DMS153 treated with DMSO at 0.1 percent for 48 hours (cell line): Measurements from ENCODE around the gene NUTF2.
A peak's percentile ranks its signal among the peaks of the same experiment; 100 is the strongest.
"Not testable (repeated sequence)": the region's sequence is repeated elsewhere in the genome, so short reads cannot be mapped to it uniquely, and the experiment has no call there.

Experiments
- DNase-seq: peaks from one replicate; lab custom pipeline; 2025; ENCODE audit not compliant: unreplicated experiment; lab: John Stamatoyannopoulos, UW

NUTF2 gene

GRCh38 chr16:67883146-67883871 is 36.6 kb downstream of the NUTF2 start:
- no peak for DNase-seq

GRCh38 chr16:67883872-67884261 is 37.1 kb downstream of the NUTF2 start:
- DNase-seq, result peak; percentile 68

GRCh38 chr16:67884684-67885083 is 38.0 kb downstream of the NUTF2 start, which contains the start of gene NRN1L:
TSS of gene NRN1L (plus strand) at chr16:67884885. CDS start at chr16:67884904, 19 bp downstream.
- DNase-seq, result peak; percentile 66

GRCh38 chr16:67885545-67885944 is 38.8 kb downstream of the NUTF2 start:
- DNase-seq, result no peak

DNA sequence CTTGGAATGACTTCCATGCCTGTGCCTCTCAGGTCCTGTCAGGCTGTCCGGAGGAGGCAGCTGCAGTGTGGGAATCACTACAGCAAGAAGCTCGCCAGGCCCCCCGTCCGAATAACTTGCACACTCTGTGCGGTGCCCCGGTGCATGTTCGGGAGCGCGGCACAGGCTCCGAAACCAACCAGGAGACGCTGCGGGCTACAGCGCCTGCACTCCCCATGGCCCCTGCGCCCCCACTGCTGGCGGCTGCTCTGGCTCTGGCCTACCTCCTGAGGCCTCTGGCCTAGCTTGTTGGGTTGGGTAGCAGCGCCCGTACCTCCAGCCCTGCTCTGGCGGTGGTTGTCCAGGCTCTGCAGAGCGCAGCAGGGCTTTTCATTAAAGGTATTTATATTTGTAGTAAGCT is 39.2 kb downstream of the NUTF2 start:
- no peak for DNase-seq

GRCh38 chr16:67886387-67886786 is 39.7 kb downstream of the NUTF2 start:
- DNase-seq, result no peak

DNA sequence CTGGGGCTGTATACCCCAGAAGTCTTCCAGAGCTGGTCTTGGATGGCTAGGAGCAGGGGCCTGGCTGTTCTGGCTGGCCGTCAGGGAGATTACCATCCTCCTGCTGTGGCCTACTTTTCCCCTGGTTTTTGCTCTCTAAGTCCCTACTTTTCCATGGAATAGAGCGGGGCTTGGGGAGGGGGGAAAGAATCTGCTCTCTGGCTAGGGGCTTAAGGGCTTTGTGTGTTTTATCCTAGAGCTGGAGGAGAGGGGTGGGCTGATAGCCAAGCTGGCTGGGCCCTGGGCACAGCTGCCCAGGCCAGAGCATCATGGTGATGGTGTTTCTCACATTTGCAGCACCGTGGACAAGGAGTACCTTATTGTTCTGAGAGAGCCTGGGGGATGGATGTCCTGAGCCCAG is 41.6 kb downstream of the NUTF2 start:
- DNase-seq, result no peak

DNA sequence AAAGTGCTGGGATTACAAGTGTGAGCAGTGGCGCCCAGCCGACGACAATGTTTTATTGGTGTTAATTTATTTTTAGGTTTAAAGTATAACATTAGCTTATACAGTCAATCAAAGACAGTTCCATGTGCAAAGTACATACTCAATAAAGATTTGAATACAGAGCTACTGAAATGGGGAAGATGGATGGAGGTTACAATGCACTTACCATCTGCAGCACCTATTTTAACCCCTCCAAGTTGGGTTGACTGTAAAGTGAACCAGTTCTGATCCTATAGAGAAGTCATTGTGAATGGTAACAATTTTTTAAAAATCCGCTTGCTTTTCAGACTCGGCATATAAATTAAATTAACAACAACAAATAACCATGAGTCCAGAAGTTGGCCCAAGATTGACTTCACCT is 45.6 kb downstream of the NUTF2 start:
- DNase-seq, result no peak

DNA sequence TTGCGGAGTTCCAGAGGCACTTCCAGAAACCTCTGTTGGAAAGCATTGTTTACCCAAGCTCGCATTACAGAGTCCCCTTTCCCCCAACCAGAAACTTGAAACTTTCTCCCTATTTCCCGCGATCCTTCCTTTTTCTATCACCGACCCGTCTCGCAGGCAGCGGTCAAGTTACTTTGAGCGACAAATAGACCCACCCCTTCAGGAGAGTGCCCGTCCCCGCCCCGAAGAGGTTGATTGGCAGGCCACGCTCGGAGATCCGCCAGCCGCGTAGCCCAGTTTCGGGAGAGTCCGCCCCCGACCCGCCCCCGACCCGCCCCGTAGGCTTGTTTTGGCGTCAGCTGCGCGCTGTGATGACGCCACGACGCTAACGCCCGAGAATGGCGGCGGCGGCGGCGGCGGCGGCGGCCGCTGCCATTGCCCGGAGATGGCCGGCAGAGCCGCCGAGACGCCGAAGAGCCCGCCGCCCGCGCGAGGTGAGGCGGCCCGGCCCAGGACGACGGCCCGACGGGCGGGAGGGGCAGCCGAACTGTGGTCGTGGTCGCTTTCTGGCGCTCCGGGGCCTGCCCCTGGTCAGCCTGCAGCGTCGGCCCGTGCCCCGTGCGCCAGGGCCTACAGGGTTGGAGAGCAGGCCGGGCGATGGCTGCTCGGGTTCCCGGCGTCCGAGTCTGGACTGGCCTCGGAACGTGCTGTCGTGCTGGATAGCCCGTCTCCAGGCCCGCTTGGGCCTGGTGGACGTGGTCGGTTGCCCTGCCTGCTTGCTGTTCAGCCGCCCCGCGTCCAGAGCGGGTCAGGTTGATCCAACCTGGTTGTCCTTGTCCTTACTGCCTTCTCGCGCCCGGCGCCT is 46.4 kb downstream of the NUTF2 start, which contains the start of gene PSKH1:
PSKH1 (plus strand) TSS at position 356 of the 844 bp plus-strand sequence. CDS start 15,496 bp downstream, outside the sequence.
- DNase-seq, result peak; percentile 86

DNA sequence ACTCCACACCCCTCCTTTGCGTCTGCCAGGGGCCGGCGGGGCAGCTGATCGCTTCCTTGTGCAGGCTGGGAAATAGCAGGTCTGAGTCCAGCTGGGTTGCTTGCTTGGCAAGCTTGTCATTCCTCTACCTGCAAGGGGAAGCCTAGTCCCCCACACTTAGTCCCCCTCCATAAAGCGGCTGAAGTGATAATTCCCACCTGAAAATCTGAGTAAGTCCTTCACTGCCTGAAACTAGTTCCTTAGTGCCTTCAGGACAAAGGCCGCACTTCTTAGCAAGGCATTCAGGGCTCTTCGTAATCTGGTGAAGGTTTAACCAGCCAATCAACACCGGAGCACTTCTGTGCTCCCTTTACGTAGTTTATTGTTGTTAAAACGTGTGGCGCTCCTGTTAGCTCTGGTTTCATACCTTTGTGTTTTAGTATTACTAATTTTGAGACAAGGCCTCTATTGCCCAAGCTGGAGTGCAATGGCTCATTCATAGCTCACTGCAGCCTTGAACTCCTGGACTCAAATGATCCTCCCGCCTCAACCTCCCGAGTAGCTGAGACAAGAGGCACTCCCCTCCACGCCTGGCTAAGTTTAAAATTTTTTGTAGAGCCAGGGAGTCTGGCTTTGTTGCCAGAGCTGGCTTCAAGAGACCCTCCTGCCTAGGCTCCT is 47.1 kb downstream of the NUTF2 start:
- no peak for DNase-seq

DNA sequence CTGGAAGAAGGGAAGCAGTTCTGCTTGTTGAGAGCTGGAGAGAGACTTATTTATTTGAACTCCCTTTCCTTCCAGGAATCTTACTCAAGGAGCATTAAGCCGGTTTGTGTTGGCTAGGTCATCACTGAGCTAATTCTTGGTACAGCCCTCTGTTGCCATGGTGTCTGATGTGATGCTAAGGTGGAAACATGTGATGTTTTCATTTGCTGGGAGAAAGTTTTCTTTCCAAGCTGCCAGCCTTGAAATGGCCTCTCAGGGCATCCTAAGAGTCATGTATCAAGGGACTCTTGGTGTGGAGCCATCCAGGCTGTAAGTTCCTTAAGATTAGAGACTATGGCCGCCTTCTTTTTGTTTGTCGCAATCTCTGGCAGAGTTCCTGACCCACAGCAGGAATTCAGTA is 50.5 kb downstream of the NUTF2 start:
- DNase-seq, result no peak

DNA sequence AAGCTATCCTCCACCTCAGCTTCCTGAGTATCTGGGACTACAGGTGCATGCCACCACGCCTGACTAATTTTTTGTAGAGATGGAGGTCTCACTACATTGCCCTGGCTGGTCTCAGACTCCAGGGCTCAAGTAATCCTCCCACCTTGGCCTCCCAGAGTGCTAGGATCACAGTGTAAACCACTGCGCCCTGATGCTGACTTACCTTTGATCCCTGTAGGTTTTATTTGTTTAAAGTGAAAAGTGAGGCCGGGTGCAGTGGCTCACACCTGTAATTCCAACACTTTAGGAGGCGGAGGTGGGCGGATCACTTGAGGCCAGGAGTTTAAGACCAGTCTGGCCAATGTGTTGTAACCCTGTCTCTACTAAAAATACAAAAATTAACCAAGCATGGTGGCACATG is 55.0 kb downstream of the NUTF2 start:
- no peak for DNase-seq

GRCh38 chr16:67902831-67903230 is 56.1 kb downstream of the NUTF2 start:
- no peak for DNase-seq

- no peak for DNase-seq
Observed at GRCh38 chr16:67907397-67908180, 60.9 kb downstream of the NUTF2 start.

- DNase-seq, result no peak
Observed at GRCh38 chr16:67909056-67909742, 62.5 kb downstream of the NUTF2 start.

DNA sequence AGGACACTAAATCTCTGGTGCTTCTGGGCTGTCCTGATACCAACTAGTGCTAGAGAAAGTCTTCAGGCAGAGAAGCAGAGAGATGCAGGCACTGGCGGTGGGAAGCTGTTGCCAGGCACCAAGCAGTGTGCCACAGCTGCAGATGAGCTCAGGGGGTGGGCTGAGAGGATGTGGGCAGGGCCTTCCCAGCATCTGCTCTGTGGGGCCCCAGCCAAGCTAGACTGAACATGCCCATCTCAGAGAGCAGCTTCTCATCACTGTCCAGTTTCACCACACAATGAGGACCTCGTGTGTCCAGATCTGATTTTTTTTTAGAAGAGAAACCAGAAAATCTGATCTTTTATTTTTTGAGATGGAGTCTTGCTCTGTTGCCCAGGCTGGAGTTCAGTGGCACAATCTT is 63.4 kb downstream of the NUTF2 start:
- DNase-seq, result no peak

GRCh38 chr16:67914758-67915495 is 68.2 kb downstream of the NUTF2 start:
- DNase-seq, result no peak

DNA sequence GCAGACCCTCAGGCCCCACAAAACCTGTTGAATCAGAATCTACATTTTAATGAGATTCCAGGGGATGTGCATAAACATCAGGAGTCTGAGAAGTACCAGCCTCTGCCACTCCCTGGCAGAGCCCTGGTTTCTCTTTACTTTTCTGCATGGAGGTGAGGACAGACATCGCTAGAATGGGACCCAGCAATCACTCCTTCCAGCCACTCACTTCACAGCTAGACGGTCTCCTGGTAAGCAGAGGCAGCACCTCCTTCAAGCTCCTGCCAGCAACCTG is 68.7 kb downstream of the NUTF2 start:
- not testable (repeated sequence) for DNase-seq

DNA sequence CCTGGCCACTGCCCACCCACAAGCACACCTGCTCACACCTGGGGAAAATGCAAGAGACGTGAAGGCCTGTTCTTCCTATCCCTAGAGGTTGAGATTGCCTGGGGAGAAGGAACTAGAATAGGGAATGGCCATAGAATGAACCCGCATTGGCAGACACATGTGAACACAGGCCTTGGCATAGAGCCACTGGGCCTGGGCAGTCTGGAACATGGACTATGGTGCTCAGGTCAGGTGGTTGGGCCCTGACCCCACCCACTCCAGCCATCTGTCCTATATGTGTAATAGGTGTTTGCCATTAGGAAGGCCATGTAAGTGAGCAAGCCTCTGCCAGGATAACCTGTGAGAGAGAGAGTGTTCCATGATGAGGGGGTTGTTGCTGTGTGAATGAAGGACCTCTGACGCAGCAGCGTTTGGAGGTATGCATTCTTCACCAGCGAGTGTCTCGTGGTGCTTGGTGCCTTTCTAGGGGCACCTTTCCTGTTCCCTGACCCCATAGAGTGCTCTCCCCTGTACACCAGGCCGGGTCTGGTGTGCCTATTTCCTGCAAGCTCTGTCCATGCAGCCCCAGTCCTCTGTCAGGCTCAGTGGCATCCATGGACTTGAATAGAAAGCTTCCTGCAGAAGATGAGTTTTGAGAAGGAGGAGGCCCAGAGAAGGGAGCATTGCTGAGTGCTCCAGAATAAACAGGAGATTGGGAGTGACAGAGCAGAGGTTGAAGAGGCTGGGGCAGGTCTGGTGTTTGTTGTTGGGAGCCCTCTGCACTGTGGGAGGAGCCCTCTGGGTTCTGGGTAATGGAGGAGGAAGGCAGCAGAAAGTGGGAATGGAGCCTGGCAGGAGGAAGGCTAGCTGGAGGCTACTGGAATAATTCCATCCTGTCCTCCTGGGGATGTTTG is 69.3 kb downstream of the NUTF2 start:
- no peak for DNase-seq
